Lower lobe of right lung (tissue), 2 donors: Measurements from ENCODE around the gene INSYN2A. TPM values are rescaled to one million over a fixed set of nuclear protein-coding genes. Genes with fewer than 3 reads are reported as not detected.

Experiments
- ATAC-seq, 2 donors: fragments of 200-7000 bp; cut with Tn5 transposase; one replicate each; pipeline ENCODE4 v1.9.1; 2020 to 2022; ENCODE audit warnings: mild to moderate bottlenecking in 2 of 2, moderate library complexity in 2 of 2
- DNase-seq: peaks from one replicate; pipeline ENCODE4 v3.0.0-alpha.2; 2020
- H3K27ac ChIP-seq: fragments of 200-600 bp; one replicate; pipeline ENCODE4 v1.8.0; 2022
- H3K27me3 ChIP-seq: fragments of 200-600 bp; one replicate; pipeline ENCODE4 v1.8.0; 2022; ENCODE audit warnings: low read depth
- H3K36me3 ChIP-seq: fragments of 200-600 bp; one replicate; pipeline ENCODE4 v1.8.0; 2022; ENCODE audit warnings: mild to moderate bottlenecking
- H3K4me1 ChIP-seq: fragments of 200-600 bp; one replicate; pipeline ENCODE4 v1.8.0; 2022
- H3K4me3 ChIP-seq: fragments of 200-600 bp; one replicate; pipeline ENCODE4 v1.8.0; 2022; ENCODE audit warnings: mild to moderate bottlenecking
- H3K9me3 ChIP-seq: fragments of 200-600 bp; one replicate; pipeline ENCODE4 v1.8.0; 2022
- intact Hi-C: fragments of 100-400 bp; cut with DNase I; formaldehyde crosslinking; loops from one replicate; pipeline ENCODE4 v1.11.0; 2022
- total RNA-seq: library from RNA; stranded (reverse); fragmentation: NEBNext Ultra II Directional; extraction: Animal tissue kit (Norgen Biotek cat#: 25700); gene quantifications from one replicate; pipeline ENCODE4 v1.2.1, GENCODE V29; 2021
- TF ChIP-seq, protein P1 (sequence below): fragments of 200-600 bp; IDR thresholded peaks from one replicate; pipeline ENCODE4 v1.8.0; 2022; ENCODE audit warnings: antibody characterized with exemption, mild to moderate bottlenecking
- donor health status: DM: no; HTN: yes; CAD: no; lungs with severe emphysema.

Gene INSYN2A
- total RNA-seq, 1 donor from 2014 or later, result not detected

DNA sequence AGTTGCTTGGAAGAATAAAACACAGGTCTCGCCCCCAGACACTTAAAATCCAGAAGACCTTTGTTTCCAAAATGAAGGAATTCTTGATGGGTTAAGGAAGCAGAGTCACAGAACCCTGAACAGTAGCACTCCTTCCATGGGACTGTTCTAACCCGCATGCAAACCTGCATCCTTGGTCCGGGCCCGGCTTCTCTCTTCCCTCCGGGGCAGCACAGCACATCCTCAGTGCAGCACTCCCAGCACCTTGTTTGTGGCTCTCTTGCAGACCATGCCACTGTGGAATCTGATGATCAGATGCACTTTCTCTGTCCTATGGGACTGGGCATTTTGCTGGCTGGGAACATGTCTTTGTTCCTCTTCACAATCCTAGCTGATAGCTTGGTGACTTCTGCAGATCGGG is 33.5 kb downstream of the INSYN2A start:
- no peak overlapping the region for H3K27ac ChIP-seq
- no peaks in the 10 kb centered on the region for H3K27me3 ChIP-seq
- ATAC-seq, result no peak
- intact Hi-C loops, result no loop called here
- TF ChIP-seq, protein P1, sequence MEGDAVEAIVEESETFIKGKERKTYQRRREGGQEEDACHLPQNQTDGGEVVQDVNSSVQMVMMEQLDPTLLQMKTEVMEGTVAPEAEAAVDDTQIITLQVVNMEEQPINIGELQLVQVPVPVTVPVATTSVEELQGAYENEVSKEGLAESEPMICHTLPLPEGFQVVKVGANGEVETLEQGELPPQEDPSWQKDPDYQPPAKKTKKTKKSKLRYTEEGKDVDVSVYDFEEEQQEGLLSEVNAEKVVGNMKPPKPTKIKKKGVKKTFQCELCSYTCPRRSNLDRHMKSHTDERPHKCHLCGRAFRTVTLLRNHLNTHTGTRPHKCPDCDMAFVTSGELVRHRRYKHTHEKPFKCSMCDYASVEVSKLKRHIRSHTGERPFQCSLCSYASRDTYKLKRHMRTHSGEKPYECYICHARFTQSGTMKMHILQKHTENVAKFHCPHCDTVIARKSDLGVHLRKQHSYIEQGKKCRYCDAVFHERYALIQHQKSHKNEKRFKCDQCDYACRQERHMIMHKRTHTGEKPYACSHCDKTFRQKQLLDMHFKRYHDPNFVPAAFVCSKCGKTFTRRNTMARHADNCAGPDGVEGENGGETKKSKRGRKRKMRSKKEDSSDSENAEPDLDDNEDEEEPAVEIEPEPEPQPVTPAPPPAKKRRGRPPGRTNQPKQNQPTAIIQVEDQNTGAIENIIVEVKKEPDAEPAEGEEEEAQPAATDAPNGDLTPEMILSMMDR, result no peak
- H3K4me1 ChIP-seq, result peaks cover 4% of the 10 kb centered on the region
- no peak overlapping the region for H3K4me3 ChIP-seq
- no peaks in the 10 kb centered on the region for H3K36me3 ChIP-seq
- no peak for DNase-seq
- H3K9me3 ChIP-seq, result no peaks in the 10 kb centered on the region

DNA sequence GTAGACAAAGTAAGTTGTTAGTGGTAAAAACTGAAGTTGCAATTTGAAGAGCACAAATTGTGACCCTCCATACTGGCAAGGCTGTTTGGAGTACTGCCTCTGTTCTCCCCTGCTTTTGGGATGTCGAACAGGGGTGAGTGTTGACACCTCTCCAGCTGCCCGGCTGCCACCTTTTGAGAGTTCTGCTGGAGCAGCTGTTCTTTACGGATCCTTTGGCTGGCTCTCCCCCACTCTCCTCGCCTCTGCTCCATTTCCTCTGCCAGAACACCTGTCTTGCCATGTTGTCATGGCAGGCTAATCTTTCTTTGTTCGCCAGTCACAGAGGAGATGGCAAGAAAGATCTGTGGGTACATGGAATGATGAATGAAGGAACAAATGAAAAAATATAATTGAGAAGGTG is 34.9 kb downstream of the INSYN2A start:
- DNase-seq (no peak), ATAC-seq (no peak)
- H3K4me3 ChIP-seq, result no peak overlapping the region
- H3K27ac ChIP-seq, result no peak overlapping the region
- TF ChIP-seq, protein P1, result no peak
- no peaks in the 10 kb centered on the region for H3K27me3 ChIP-seq
- H3K36me3 ChIP-seq, result no peaks in the 10 kb centered on the region
- intact Hi-C loops, result no loop called here
- H3K9me3 ChIP-seq, result no peaks in the 10 kb centered on the region
- peaks cover 10% of the 10 kb centered on the region for H3K4me1 ChIP-seq

DNA sequence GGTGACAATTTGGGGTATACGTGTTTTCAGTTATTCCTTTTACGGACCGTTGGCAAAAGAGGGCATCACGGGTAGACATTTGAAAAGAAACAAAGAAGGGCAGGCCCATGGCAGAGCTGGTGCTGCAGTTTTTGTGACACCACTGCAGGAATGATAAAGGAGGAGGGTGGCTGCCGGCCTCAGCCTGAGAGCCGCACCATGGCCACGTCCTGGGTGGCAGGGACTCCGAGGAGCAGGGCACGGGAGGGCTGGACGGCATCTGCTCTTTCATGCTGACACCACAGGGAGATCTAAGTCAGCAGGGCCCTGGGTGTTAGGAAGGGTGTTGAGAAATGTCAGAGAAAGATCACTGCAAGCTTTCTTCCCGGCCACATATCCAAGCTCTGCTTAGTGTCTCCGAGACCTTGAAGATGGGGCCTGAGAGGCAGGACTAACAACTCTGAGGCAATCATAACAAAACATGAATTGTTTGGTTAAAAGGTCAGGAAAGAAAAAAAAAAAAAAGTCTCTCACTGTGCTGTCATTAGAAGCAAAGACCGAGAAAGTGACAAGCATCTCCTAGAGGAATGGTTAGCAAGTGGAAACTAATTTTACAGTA is 36.6 kb downstream of the INSYN2A start:
- no peak for DNase-seq
- H3K27ac ChIP-seq, result no peak overlapping the region
- H3K4me1 ChIP-seq, result peaks cover 10% of the 10 kb centered on the region
- no peaks in the 10 kb centered on the region for H3K36me3 ChIP-seq
- intact Hi-C loops, result no loop called here
- H3K4me3 ChIP-seq, result no peak overlapping the region
- no peaks in the 10 kb centered on the region for H3K9me3 ChIP-seq
- ATAC-seq, result no peak
- TF ChIP-seq, protein P1, result no peak
- no peaks in the 10 kb centered on the region for H3K27me3 ChIP-seq

DNA sequence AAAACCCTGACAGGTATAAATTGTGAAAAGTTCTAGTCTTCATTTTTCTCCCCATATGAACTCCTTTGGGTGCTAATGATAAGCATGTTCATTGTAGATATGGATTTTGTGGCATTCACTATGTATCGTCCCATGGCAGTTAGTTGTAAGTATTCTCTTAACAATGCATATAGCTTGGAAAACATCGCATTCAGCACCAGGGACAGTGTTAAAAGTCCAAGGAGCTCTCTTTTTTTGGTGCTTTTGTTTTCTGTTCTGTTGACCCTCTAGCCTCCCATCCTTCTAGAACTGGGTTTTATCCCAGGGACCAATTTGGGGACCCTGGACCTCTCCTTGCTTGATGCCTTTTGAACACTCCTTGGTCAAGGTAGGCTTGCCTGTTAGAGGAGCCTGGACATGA is 37.7 kb downstream of the INSYN2A start:
- intact Hi-C loops, result no loop called here
- Histone ChIP-seq H3K4me1 (peaks cover 10% of the 10 kb centered on the region), H3K4me3 (no peak overlapping the region), H3K36me3 (no peaks in the 10 kb centered on the region), H3K9me3 (no peaks in the 10 kb centered on the region), H3K27me3 (no peaks in the 10 kb centered on the region), H3K27ac (no peak overlapping the region)
- ATAC-seq (no peak), DNase-seq (no peak)
- TF ChIP-seq, protein P1, result no peak

DNA sequence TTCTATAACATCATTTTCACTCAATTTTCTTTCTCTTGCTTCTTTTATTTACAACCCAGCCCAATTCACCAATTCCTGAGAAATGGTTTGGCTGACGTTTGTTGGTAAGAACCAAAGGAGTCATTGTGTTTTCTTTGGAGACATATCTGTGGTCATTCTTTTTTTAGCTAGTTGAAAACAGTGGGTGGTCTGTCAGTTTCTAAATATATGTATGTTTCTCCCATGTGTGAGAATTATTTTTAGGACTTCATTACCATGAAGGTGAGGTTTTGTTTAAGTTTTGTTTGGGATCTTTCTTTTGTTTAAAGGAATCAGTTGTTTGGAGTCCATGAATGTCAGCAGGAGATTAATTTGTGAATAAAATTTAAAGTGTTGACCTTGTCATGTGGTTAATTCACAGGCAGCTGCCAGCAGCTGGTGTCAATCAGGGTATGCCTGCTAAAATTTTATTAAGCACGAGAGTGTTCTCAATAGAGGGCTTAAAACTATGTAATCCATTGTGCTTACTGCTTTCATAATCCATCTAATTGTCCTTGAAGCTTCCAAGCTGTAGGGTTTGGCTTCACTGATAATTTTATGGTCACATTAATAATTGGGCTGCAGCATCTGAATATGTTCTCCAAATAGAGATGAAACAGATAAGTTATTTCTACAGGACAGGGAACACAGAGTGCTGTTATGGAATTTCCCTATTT is 38.7 kb downstream of the INSYN2A start:
- H3K36me3 ChIP-seq, result no peaks in the 10 kb centered on the region
- no peaks in the 10 kb centered on the region for H3K27me3 ChIP-seq
- DNase-seq, result no peak
- ATAC-seq, result no peak
- H3K27ac ChIP-seq, result no peak overlapping the region
- H3K4me1 ChIP-seq, result peaks cover 13% of the 10 kb centered on the region
- TF ChIP-seq, protein P1, result no peak
- no peak overlapping the region for H3K4me3 ChIP-seq
- no peaks in the 10 kb centered on the region for H3K9me3 ChIP-seq
- intact Hi-C loops, result no loop called here
